ENCODE data around the gene TMEM51.
"Not testable (repeated sequence)": the region's sequence is repeated elsewhere in the genome, so short reads cannot be mapped to it uniquely, and the experiment has no call there.

Gene TMEM51

GRCh38 chr1:15155191-15155590 lies 1.6 kb downstream of the TMEM51 start:
- DNase-seq: no peak

- no peak for DNase-seq
Observed at GRCh38 chr1:15155888-15156741, 2.6 kb downstream of the TMEM51 start.

GRCh38 chr1:15156807-15157380 lies 3.3 kb downstream of the TMEM51 start:
- no peak for DNase-seq

DNA sequence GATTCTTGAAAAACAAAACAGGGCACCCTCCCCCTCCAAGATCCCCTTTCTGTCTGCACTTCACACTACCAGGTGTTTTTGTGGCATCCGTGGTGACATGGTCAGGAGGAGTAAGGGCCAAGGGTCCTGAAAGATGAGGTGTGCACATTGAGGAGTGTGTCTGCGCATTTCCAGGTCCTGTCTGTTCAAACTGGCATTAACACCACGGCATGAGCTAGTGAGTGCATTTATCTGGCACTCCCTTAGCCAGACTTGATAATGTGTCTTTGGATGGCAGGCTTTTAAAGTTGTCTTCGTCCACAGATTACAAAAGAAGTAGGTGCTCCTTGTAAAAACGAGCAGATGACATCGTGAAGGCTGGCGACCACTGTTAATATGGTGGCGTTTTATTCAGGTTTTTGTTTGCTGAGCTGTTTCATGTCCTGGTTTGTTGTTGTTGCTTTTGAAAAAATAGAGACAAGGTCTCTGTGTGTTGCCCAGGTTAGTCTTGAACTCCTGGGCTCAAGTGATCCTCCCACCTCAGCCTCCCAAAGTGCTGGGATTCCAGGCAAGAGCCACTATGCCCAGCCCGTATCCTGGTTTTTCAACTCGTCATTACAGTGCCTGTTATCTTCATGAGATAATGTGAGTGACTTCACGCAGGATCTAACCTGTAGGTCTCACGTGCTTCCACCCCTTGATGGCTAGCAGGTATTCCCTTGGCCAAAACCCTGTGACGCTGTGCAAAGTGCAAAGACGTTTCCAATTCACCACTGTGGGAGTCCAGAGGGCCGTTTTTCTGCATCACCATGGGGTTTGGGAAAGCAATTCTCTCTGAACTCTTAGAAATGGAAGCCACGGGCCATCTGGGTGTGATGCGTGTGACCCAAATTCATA lies 4.2 kb downstream of the TMEM51 start:
- DNase-seq: no peak

GRCh38 chr1:15158506-15159165 lies 5.1 kb downstream of the TMEM51 start:
- no peak for DNase-seq

DNA sequence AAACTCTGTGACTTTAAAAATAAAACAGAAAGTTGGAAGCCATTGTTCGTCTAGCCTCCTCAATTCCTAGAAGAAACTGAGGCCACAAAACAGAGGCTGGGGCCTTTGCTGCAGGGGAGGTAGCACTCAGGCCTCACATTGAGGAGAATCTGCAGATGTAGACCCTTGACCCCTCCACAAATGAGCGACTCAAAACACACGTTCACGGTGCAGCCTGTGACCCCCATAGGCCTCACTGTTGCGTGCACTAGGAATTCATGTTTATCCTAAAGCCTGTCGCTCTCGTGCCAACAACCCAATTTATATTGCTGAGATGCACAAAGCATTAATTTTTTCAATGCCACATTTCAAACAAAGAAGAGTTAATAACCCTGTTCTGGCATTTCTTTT lies 5.6 kb downstream of the TMEM51 start:
- no peak for DNase-seq

DNA sequence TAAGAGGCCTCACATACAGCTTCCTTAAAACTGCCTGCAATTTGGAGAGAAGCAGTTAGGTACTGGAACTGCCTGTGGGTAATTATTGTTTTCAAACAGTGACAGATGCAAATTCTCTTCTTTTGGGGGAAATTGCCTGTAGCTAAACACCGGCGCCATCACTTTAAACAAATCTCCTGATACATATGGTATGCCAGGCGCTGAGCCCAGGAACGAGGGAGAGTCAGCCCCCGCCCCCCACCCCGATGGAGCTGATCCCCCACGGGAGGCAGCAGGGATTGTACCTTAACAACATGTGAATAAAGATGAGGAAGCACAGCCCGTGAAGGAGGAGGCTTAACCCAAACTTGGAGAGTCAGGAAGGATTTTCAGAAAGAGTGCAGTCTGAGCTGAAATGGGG lies 7.1 kb downstream of the TMEM51 start:
- peak; percentile 92 for DNase-seq

GRCh38 chr1:15167386-15167785 lies 13.8 kb downstream of the TMEM51 start:
- no peak for DNase-seq

DNA sequence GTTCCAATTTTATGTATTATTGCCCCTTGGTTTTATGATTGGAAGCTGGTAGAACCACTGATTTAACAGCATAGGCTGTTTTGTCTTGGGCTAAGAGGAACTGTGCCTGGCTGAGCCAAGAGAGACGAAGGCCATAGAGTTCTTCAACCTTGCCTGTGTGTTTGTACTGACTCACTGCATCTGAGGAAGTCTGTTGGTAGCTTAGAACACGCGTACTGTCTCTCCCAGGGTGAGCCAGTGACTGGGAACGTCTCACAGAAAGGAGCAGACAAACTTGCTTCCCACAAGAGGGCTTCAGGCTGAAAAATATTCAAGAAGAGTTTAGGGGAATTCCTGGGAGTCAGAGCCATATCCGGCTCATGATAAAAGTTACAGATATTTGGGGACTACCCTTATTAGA lies 14.9 kb downstream of the TMEM51 start:
- no peak for DNase-seq

- no peak for DNase-seq
Observed at GRCh38 chr1:15170071-15170470, 16.5 kb downstream of the TMEM51 start.

DNA sequence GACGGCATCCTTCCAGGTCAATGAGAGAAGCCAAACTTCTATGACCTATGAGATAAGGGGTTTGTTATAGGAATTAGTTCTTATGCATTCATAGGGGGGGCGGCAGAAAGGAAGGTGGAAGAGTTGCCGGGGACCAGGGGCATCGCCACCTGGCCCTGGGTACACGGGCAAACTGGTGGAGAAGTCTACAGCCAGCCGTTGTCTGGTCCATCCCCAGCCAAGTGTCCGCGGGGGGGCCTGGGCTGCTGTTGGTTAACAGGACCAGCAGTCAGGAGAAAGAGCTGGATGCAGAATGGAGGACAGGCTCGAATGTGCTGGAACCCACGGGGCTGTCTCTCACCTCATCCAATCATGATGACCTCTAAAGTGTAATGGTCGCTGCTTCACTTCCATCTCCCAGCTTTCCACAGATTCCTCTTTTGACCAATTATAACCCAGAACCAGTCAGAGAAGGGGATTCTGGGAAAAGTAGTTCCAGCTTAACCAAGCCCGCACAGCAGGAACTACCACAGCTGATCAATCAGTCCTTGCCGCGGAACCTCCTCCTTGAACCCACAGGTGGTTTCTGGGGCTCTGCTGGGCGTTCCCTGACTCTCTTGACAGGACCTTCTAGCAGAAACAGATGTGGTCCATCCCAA lies 17.8 kb downstream of the TMEM51 start:
- no peak for DNase-seq

DNA sequence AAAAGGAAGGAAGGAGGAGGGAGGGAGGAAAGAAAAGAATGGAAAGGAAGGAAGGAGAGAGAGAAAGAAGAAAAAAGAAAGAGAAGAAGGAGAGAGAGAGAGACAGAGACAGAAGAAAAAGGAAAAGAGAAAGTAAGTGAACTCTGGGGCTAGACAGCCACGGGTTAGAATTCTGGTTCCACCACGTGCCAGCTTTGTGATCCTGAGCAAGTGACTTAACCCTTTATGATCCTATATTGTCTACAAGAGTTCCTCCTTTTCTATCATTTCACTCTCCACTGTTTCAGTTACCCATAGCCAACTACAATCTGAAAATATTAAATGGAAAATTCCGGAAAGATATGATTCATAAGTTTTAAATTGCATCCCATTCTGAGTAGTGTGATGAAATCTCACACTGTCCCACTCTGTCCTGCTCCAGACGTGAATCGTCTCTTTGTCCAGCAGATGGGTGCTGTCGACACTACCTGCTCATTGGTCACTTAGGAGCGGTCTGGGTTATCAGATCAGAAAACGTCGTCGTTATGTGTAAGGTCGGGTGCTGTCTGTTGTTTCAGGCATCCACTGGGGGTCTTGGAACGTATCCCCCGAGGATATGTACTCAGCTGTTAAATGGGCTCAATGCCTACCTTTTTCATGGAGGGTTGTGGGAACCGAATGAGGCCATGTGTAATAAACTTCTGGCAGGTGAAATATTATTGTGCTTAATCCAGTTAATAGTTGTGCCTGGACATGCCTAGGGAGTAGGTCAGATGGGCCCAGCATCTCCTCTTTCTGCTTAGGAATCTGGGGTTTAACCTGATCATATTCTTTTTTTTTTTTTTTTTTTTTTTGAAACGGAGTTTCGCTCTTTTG lies 19.1 kb downstream of the TMEM51 start:
- no peak for DNase-seq

DNA sequence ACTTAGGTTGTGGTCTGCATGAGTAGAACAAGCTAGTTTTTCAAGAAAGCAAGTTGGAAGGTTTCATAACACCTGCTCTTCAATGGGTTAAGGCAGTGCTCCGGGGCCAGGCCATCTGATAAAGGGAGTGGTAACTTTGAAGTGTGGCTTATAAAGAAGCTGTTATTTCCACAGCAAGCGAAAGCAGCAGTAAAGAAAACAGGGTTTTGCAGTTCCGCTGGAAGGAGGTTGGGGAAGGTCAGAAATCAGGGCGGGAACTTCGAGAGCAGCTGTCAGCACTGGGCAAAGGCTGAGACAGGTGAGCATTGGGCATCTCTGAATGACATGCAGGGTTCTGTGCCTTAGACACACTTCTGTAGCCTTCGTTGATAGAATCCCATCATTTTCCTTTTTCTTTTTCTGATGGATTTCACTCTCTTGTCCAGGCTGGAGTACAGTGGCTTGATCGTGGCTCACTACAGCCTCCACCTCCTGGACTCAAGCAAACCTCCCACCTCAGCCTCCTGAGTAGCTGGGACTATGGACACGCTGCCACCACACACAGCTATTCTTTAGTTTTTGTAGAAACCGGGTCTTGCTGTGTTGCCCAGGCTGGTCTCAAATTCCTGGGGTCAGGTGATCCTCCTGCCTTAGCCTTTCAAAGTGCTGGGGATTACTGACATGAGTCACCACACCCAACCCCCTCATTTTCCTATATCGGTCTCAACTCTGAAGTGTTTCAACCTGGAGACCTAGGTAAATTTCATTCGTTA lies 20.5 kb downstream of the TMEM51 start:
- DNase-seq: peak; percentile 21

- peak; percentile 86 for DNase-seq
Observed at GRCh38 chr1:15174615-15174983, 21.1 kb downstream of the TMEM51 start.

- DNase-seq: not testable (repeated sequence)
Observed at GRCh38 chr1:15175324-15176094, 22.0 kb downstream of the TMEM51 start.

- DNase-seq: no peak
Observed at GRCh38 chr1:15176120-15176519, 22.6 kb downstream of the TMEM51 start.

DNA sequence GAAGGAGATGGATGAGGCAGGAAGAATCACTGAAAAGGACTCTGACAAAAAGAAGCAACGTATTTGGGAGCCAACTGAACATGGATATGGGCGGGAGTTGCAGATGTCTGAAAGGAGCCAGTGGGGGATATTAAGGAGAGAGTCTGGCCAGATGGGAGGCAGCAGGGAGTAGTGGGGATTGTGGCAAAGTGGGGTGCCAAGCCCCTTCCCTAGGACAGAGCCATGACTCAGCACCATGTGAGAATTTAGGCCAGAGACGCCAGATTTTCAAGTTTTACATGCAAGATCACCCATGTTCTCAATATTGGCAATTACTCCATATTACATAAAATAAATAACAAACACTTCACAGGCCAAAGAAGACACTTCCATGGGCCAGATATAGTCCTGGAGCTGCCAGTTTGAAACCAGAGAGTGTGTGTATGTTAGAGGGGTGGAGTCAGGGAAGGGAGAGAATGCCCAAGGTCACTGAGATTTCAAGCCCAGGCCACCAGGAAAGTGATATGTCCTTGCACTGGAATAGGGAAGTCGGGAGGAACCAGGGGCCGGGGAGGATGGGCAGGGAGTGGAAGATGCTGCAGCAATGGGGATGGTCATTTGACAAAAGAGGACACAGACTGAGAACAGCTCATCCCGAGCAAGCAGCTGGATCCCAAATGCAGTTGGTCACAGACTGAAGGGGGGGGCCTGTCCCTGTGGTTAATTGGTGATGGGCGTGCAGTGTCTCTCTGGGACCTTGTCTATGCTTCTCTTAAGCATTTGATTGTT lies 23.5 kb downstream of the TMEM51 start:
- no peak for DNase-seq

DNA sequence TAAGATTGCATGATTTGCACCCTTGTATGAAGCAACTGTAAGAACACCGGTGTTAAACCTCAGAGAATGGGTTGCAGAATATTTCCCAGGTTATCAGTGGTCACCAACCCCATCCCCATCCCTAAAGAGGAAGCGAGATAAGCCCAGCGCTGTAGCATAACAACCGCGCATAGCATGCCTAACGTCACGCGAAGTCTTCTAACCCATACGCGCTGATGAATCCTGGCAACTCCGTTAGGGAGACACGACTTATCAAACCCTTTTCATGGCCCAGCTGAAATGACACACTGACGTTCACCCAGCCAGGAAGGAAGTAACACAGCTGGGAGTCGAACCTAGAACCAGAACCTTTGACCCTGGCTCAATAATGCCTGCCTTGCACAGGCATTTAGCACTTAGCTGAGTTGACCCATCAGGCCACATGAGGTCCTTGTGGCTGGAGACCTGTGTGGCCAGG lies 24.2 kb downstream of the TMEM51 start:
- no peak for DNase-seq
